Measurements from ENCODE around the gene UGT1A3.

DNA sequence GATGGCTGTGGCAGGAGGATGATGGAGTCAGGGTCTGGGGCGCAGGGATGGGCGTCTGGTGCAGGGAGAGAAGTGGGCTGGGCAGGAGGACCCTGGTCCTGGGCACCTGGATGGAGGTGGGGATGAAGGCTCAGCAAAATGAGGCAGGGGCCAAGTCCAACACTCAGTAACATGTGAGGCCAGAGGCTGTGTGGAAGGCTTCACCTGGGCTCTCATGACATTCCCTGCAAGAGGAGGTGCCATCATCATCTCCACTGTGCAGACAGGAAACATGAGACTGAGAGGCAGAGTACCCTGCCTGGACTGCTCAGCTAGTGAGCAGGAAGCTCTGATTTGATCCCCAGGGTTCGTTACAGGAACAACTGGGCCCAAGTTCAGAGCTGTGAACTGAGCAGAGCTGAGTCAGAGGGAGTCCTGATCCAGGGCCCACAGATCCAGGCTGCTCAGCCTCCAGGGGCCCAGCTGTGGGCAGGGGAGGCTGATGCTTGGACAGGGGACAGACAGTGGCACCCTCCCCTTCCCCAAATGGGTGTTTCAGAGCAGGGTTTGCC is 88.6 kb downstream of the UGT1A3 start:
- TF ChIP-seq GABPA (IDR thresholded peaks at IDR 0.05 in 1 of 2, conservative IDR thresholded peaks at IDR 0.05 in 1 of 2), result no peak
- no peak for TF ChIP-seq YY1 (IDR thresholded peaks at IDR 0.05)
- no peak for TF ChIP-seq NR2F2 (IDR thresholded peaks at IDR 0.05)
- TF ChIP-seq, protein P1, sequence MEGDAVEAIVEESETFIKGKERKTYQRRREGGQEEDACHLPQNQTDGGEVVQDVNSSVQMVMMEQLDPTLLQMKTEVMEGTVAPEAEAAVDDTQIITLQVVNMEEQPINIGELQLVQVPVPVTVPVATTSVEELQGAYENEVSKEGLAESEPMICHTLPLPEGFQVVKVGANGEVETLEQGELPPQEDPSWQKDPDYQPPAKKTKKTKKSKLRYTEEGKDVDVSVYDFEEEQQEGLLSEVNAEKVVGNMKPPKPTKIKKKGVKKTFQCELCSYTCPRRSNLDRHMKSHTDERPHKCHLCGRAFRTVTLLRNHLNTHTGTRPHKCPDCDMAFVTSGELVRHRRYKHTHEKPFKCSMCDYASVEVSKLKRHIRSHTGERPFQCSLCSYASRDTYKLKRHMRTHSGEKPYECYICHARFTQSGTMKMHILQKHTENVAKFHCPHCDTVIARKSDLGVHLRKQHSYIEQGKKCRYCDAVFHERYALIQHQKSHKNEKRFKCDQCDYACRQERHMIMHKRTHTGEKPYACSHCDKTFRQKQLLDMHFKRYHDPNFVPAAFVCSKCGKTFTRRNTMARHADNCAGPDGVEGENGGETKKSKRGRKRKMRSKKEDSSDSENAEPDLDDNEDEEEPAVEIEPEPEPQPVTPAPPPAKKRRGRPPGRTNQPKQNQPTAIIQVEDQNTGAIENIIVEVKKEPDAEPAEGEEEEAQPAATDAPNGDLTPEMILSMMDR (IDR thresholded peaks at IDR 0.05; ENCODE audit: low read depth, low read length, missing input control), result no peak
- no peak for TF ChIP-seq TAF1 (conservative IDR thresholded peaks at IDR 0.05)
- no peak for TF ChIP-seq RAD21 (IDR thresholded peaks at IDR 0.05)
- TF ChIP-seq ATF3 (IDR thresholded peaks at IDR 0.05), result no peak
- TF ChIP-seq REST (IDR thresholded peaks at IDR 0.05), result no peak

All from liver (tissue), 3 donors.